ENCODE measurements around the gene PDCD1.

PDCD1 gene

GRCh38 chr2:241852116-241852980 is 6.3 kb downstream of the PDCD1 start:
- no peak for DNase-seq (ENCODE audit: low read depth)

- no peak for DNase-seq (ENCODE audit: low read depth)
Measured at GRCh38 chr2:241851325-241852115, 7.2 kb downstream of the PDCD1 start.

- no peak for DNase-seq (ENCODE audit: low read depth)
Measured at GRCh38 chr2:241850544-241851324, 8.0 kb downstream of the PDCD1 start.

GRCh38 chr2:241849616-241850543 is 8.8 kb downstream of the PDCD1 start:
- DNase-seq (ENCODE audit: low read depth): no peak

- DNase-seq (ENCODE audit: low read depth): no peak
Measured at GRCh38 chr2:241848761-241849615, 9.7 kb downstream of the PDCD1 start.

GRCh38 chr2:241846406-241846805 is 12.3 kb downstream of the PDCD1 start:
- no peak for DNase-seq (ENCODE audit: low read depth)

- DNase-seq (ENCODE audit: low read depth): no peak
Measured at GRCh38 chr2:241844831-241845578, 13.7 kb downstream of the PDCD1 start.

- peak; percentile 54 for DNase-seq (ENCODE audit: low read depth)
Measured at GRCh38 chr2:241844066-241844728, 14.5 kb downstream of the PDCD1 start.

- no peak for DNase-seq (ENCODE audit: low read depth)
Measured at GRCh38 chr2:241843321-241844065, 15.2 kb downstream of the PDCD1 start.

GRCh38 chr2:241842620-241843211 is 16.0 kb downstream of the PDCD1 start:
- no peak for DNase-seq (ENCODE audit: low read depth)

- no peak for DNase-seq (ENCODE audit: low read depth)
Measured at GRCh38 chr2:241842067-241842415, 16.7 kb downstream of the PDCD1 start.

GRCh38 chr2:241841181-241842066 is 17.3 kb downstream of the PDCD1 start:
- DNase-seq (ENCODE audit: low read depth): no peak

- no peak for DNase-seq (ENCODE audit: low read depth)
Measured at GRCh38 chr2:241837197-241837965, 21.3 kb downstream of the PDCD1 start.

- no peak for DNase-seq (ENCODE audit: low read depth)
Measured at GRCh38 chr2:241836292-241836691, 22.4 kb downstream of the PDCD1 start.

- DNase-seq (ENCODE audit: low read depth): no peak
Measured at GRCh38 chr2:241835611-241836010, 23.1 kb downstream of the PDCD1 start.

- DNase-seq (ENCODE audit: low read depth): no peak
Measured at GRCh38 chr2:241834527-241835210, 24.0 kb downstream of the PDCD1 start.

Measured in fibroblast of gingiva (primary cell).